ENCODE measurements around the gene FUT1.
"Not testable (repeated sequence)": the region's sequence is repeated elsewhere in the genome, so short reads cannot be mapped to it uniquely, and the experiment has no call there.

FUT1 gene

GRCh38 chr19:48768171-48768753, 15.8 kb upstream of the FUT1 start:
- DNase-seq, result not testable (repeated sequence)

GRCh38 chr19:48765816-48766215, 13.4 kb upstream of the FUT1 start:
- DNase-seq, result not testable (repeated sequence)

- no peak for DNase-seq
These were observed 8.2 kb upstream of the FUT1 start for GRCh38 chr19:48760504-48761205.

GRCh38 chr19:48757741-48758144, 5.3 kb upstream of the FUT1 start:
- DNase-seq, result no peak

- DNase-seq, result no peak
These were observed 4.7 kb upstream of the FUT1 start for GRCh38 chr19:48757089-48757675.

- DNase-seq, result no peak
These were observed 4.2 kb upstream of the FUT1 start for GRCh38 chr19:48756686-48757085.

- DNase-seq, result no peak
These were observed 3.8 kb upstream of the FUT1 start for GRCh38 chr19:48756212-48756611.

GRCh38 chr19:48755787-48756186, 3.3 kb upstream of the FUT1 start:
- DNase-seq, result no peak

GRCh38 chr19:48755084-48755641, 2.7 kb upstream of the FUT1 start, which contains the start of gene FGF21:
FGF21 (plus strand) TSS chr19:48755524; CDS start chr19:48756237, 713 bp downstream.
- DNase-seq, result no peak

- peak in 1 of 2 donors; percentile 14 for DNase-seq
These were observed 471 bp downstream of the FUT1 start for GRCh38 chr19:48751845-48752495.

GRCh38 chr19:48750771-48751504, 1.5 kb downstream of the FUT1 start:
- DNase-seq, result no peak

GRCh38 chr19:48750351-48750750, 2.1 kb downstream of the FUT1 start:
- DNase-seq, result no peak

- DNase-seq, result no peak
These were observed 2.8 kb downstream of the FUT1 start for GRCh38 chr19:48749571-48750198.

GRCh38 chr19:48746738-48747575, 5.5 kb downstream of the FUT1 start, which contains the start of gene IZUMO1:
IZUMO1 (minus strand) TSS chr19:48746909; CDS start chr19:48745859, 1,050 bp downstream.
- peak; percentile 70 to 73 for DNase-seq

- no peak for DNase-seq
These were observed 6.3 kb downstream of the FUT1 start for GRCh38 chr19:48746110-48746509.

GRCh38 chr19:48745208-48745995, 7.0 kb downstream of the FUT1 start:
- peak; percentile 57 to 77 for DNase-seq

GRCh38 chr19:48742096-48742495, 10.3 kb downstream of the FUT1 start:
- no peak for DNase-seq

GRCh38 chr19:48741129-48741999, 11.1 kb downstream of the FUT1 start:
- peak; percentile 11 to 43 for DNase-seq
